B cell (primary cell): Measurements from ENCODE around the gene NLRC5. TPM values are rescaled to one million over a fixed set of nuclear protein-coding genes. Genes with fewer than 3 reads are reported as not detected.

Source experiments
- ATAC-seq: fragments of 200-7000 bp; cut with Tn5 transposase; one replicate; pipeline ENCODE4 v1.10.0; 2021; ENCODE audit warnings: low read depth, mild to moderate bottlenecking, moderate number of reproducible peaks, moderate library complexity
- CTCF ChIA-PET: fragments of 350-600 bp; sonication (Branson Sonifier 250); formaldehyde crosslinking; loops from one replicate; lab custom pipeline; 2021; ENCODE audit warnings: antibody characterized with exemption, inconsistent platforms; lab: Charles Lee
- POLR2A ChIA-PET: fragments of 350-600 bp; sonication (Branson Sonifier 250); formaldehyde crosslinking; loops from one replicate; lab custom pipeline; 2021; ENCODE audit warnings: antibody characterized with exemption; lab: Charles Lee
- DNase-seq: peaks from one replicate; pipeline ENCODE4 v3.0.0; 2013
- H2AFZ ChIP-seq: 2 replicates; pipeline ENCODE4 v1.6.1; 2012; ENCODE audit warnings: mild to moderate bottlenecking, low read depth, low read length; ENCODE audit not compliant: insufficient read depth, poor library complexity, severe bottlenecking
- H3K27ac ChIP-seq, 2 donors: 1 replicate in 1 of 2; 2 replicates in 1 of 2; pipeline ENCODE4 v1.5.1; 2012 to 2013; ENCODE audit warnings: low read length in 2 of 2, mild to moderate bottlenecking in 2 of 2, moderate library complexity in 1 of 2
- H3K27me3 ChIP-seq, 4 experiments: fragments of 200-600 bp in 1 of 4; sonication (generic) in 1 of 4; replicated peaks in 1 of 4; 1 replicate in 2 of 4; 2 replicates in 2 of 4; pipeline versions ENCODE4 v1.6.1 to v1.7.0; 2013 to 2016; ENCODE audit warnings: low read length in 3 of 4, mild to moderate bottlenecking in 2 of 4, mixed read lengths in 1 of 4, moderate library complexity in 1 of 4; ENCODE audit not compliant: insufficient read depth in 4 of 4, control insufficient read depth in 3 of 4; ENCODE audit errors: control extremely low read depth in 1 of 4
- H3K36me3 ChIP-seq, 2 experiments: replicated peaks in 1 of 2; 1 replicate in 1 of 2; 2 replicates in 1 of 2; pipeline versions ENCODE4 v1.6.1 to v1.7.1; 2013; ENCODE audit warnings: low read length in 1 of 2; ENCODE audit not compliant: insufficient read depth in 2 of 2, control insufficient read depth in 1 of 2; ENCODE audit errors: control extremely low read depth in 1 of 2, extremely low read depth in 1 of 2
- H3K4me1 ChIP-seq, 2 donors: fragments of 200-600 bp in 1 of 2; sonication (generic) in 1 of 2; 1 replicate in 1 of 2; 2 replicates in 1 of 2; pipeline versions ENCODE4 v1.5.1 to v1.6.1; 2013 to 2017; ENCODE audit warnings: low read length in 2 of 2; ENCODE audit not compliant: control insufficient read depth in 2 of 2, insufficient read depth in 2 of 2
- H3K4me2 ChIP-seq: replicated peaks from 2 replicates; pipeline ENCODE3; 2012; ENCODE audit warnings: mild to moderate bottlenecking, low read depth, low read length; ENCODE audit not compliant: poor library complexity, severe bottlenecking
- H3K4me3 ChIP-seq, 5 experiments: fragments of 200-600 bp in 1 of 5; sonication (generic) in 1 of 5; 1 replicate in 3 of 5; 2 replicates in 2 of 5; pipeline versions ENCODE4 v1.5.1 to v1.7.0; 2011 to 2016; ENCODE audit warnings: low read length in 4 of 5, mild to moderate bottlenecking in 4 of 5, low read depth in 2 of 5, control low read depth in 1 of 5, moderate library complexity in 1 of 5; ENCODE audit not compliant: insufficient read depth in 1 of 5; ENCODE audit errors: control extremely low read depth in 1 of 5, extremely low read depth in 1 of 5
- H3K79me2 ChIP-seq: fragments of 200-600 bp; sonication (generic); one replicate; pipeline ENCODE4 v1.6.0; 2016; ENCODE audit warnings: low read length; ENCODE audit not compliant: control insufficient read depth, insufficient read depth
- H3K9ac ChIP-seq: fragments of 200-600 bp; sonication (generic); 2 replicates; pipeline ENCODE4 v1.6.1; 2017; ENCODE audit warnings: mild to moderate bottlenecking, low read length, moderate library complexity
- H3K9me3 ChIP-seq, 3 donors: one replicate each; pipeline versions ENCODE4 v1.6.1 to v1.7.1; 2013; ENCODE audit warnings: low read length in 2 of 3; ENCODE audit not compliant: control insufficient read depth in 2 of 3, insufficient read depth in 1 of 3; ENCODE audit errors: control extremely low read depth in 1 of 3
- H4K20me1 ChIP-seq: 2 replicates; pipeline ENCODE4 v1.6.0; 2012; ENCODE audit warnings: mild to moderate bottlenecking, low read length; ENCODE audit not compliant: insufficient read depth, control insufficient read depth, poor library complexity, severe bottlenecking
- H3K27ac Mint-ChIP-seq: one replicate; pipeline ENCODE4 v1.8.0; 2021; ENCODE audit warnings: mixed read lengths
- H3K27me3 Mint-ChIP-seq: one replicate; pipeline ENCODE4 v1.8.0; 2021; ENCODE audit warnings: mixed read lengths
- H3K4me1 Mint-ChIP-seq: one replicate; pipeline ENCODE4 v1.8.0; 2021; ENCODE audit warnings: mixed read lengths
- H3K4me3 Mint-ChIP-seq: one replicate; pipeline ENCODE4 v1.8.0; 2021; ENCODE audit warnings: mixed read lengths
- H3K9me3 Mint-ChIP-seq: one replicate; pipeline ENCODE4 v1.8.0; 2022; ENCODE audit warnings: mixed read lengths; ENCODE audit not compliant: insufficient read depth
- CTCF ChIP-seq: fragments of 200-600 bp; IDR thresholded peaks from one replicate; pipeline ENCODE4 v1.8.0; 2022; ENCODE audit warnings: antibody characterized with exemption, mild to moderate bottlenecking
- EZH2 ChIP-seq: IDR thresholded peaks from 2 replicates; pipeline ENCODE4 v1.6.1; 2012; ENCODE audit warnings: borderline replicate concordance, low read depth, mild to moderate bottlenecking, moderate library complexity, low read length; ENCODE audit not compliant: insufficient read depth, poor library complexity, severe bottlenecking
- WGBS: methylation state at CpG from one replicate; pipeline ENCODE4 v1.1.5; 2013; ENCODE audit warnings: missing lambda C conversion rate; ENCODE audit not compliant: insufficient coverage; 5-methylcytosine and 5-hydroxymethylcytosine counted together
- intact Hi-C: fragments of 100-400 bp; cut with micrococcal nuclease; formaldehyde crosslinking; loops from one replicate; pipeline ENCODE4 v1.10.0; 2022
- polyA plus RNA-seq: library from polyadenylated mRNA; depleted of rRNA; stranded (reverse); fragments of >200 nt; gene quantifications from 2 replicates; pipeline ENCODE4 v1.2.3, GENCODE V29; 2012
- total RNA-seq, 2 donors: library from RNA; stranded (reverse); fragments of 120-200 nt in 1 of 2; gene quantifications; 1 replicate in 1 of 2; 2 replicates in 1 of 2; pipeline versions ENCODE4 v1.2.3 to v1.2.4, GENCODE V29; 2013 to 2022

The NLRC5 gene
- total and polyA plus RNA-seq, 2 donors (not counting 1 experiment from before 2014, with no cell fraction given), result 349 to 510 TPM

GRCh38 chr16:56964243-56965148, 24.9 kb upstream of the NLRC5 start:
- H3K9me3 ChIP-seq, result no peaks in the 10 kb centered on the region
- H4K20me1 ChIP-seq, result no peaks in the 10 kb centered on the region
- H3K27ac ChIP-seq, result peak overlapping the region; percentile 4 to 20
- peak overlapping the region; percentile 29 for H3K4me2 ChIP-seq
- no peak overlapping the region for H3K4me3 Mint-ChIP-seq
- H3K9me3 Mint-ChIP-seq, result no peaks in the 10 kb centered on the region
- POLR2A ChIA-PET, result interaction anchor here (0.8 to 4.1 kb wide), 6 partner anchors 13 to 81 kb away, joined by 3 to 24 read pairs (median 8); partner anchors contain the start of gene NLRC5
- H3K79me2 ChIP-seq, result peaks cover 6% of the 10 kb centered on the region
- 45% methylated on average over 28 of the region's 30 CpGs for WGBS
- H3K4me3 ChIP-seq, result no peak overlapping the region
- H3K36me3 ChIP-seq, result no peaks in the 10 kb centered on the region
- peak; percentile 92 for ATAC-seq
- TF ChIP-seq CTCF, result peak; percentile 99
- TF ChIP-seq EZH2, result no peak
- no peak overlapping the region for H3K9ac ChIP-seq
- H3K27ac Mint-ChIP-seq, result peak overlapping the region; percentile 83
- intact Hi-C loops, result loop anchor here (1.0 to 5.0 kb wide), 7 partner anchors 10 to 204 kb away; partner anchors contain the start of gene NLRC5
- H3K27me3 ChIP-seq, result no peaks in the 10 kb centered on the region
- peak; percentile 94 for DNase-seq
- no peaks in the 10 kb centered on the region for H3K27me3 Mint-ChIP-seq
- peaks cover 17 to 22% of the 10 kb centered on the region in 2 donors for H3K4me1 ChIP-seq
- peak overlapping the region; percentile 64 for H2AFZ ChIP-seq
- H3K4me1 Mint-ChIP-seq, result peaks cover 23% of the 10 kb centered on the region
- CTCF ChIA-PET, result interaction anchor here (0.6 to 7.7 kb wide), 40 partner anchors 9 to 208 kb away, joined by 3 to 213 read pairs (median 5); partner anchors contain the start of genes CPNE2, NLRC5 and SLC12A3
